Activated CD4-positive, alpha-beta T cell treated with anti-CD3 and anti-CD28 coated beads, Interleukin-2, amount 10 ng/mL, durations not matched to agents 24 days and 14 days (primary cell): ENCODE results near the gene PRODH. TPM values are rescaled to one million over a fixed set of nuclear protein-coding genes. Genes with fewer than 3 reads are reported as not detected.
"Not testable (repeated sequence)": the region's sequence is repeated elsewhere in the genome, so short reads cannot be mapped to it uniquely, and the experiment has no call there.

Experiments used
- DNase-seq: peaks from one replicate; pipeline ENCODE4 v3.0.0; 2022
- H3K27ac Mint-ChIP-seq: one replicate; pipeline ENCODE4 v1.8.0; 2022; ENCODE audit warnings: mild to moderate bottlenecking, mixed read lengths
- H3K27me3 Mint-ChIP-seq: one replicate; pipeline ENCODE4 v1.8.0; 2022; ENCODE audit warnings: mixed read lengths
- H3K36me3 Mint-ChIP-seq: one replicate; pipeline ENCODE4 v1.8.0; 2022; ENCODE audit warnings: low read depth, mild to moderate bottlenecking, mixed read lengths
- H3K4me1 Mint-ChIP-seq: one replicate; pipeline ENCODE4 v1.8.0; 2021; ENCODE audit warnings: mixed read lengths
- H3K4me3 Mint-ChIP-seq: one replicate; pipeline ENCODE4 v1.8.0; 2022; ENCODE audit warnings: mild to moderate bottlenecking, moderate library complexity, mixed read lengths
- H3K9me3 Mint-ChIP-seq: one replicate; pipeline ENCODE4 v1.8.0; 2021; ENCODE audit warnings: mixed read lengths
- intact Hi-C: fragments of 100-400 bp; cut with micrococcal nuclease; formaldehyde crosslinking; loops from one replicate; pipeline ENCODE4 v1.15.1; 2023
- total RNA-seq: library from RNA; stranded (reverse); gene quantifications from 2 replicates; pipeline ENCODE4 v1.2.3, GENCODE V29; 2022

Gene PRODH
- total RNA-seq, 1 donor from 2014 or later, result 0.98 TPM

DNA sequence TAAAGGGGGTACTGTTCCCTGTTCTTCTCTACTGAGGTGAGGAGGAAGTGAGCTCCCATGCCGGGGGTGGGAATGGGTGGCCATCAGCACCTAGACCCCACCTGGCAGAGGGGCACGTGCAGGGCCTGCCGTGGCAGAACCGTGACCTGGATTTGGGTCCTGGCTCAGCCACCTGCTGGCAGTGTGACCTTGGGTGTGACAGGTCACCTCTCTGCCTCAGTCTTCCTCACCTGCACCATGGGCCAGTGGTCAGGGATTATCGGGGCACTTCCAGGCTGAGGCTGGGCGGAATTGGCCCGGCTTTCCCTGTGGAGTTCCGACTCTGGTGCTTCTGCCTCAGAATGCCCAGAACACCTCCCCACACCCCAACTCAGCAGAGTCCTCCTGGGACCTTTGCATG lies 36.5 kb upstream of the PRODH start:
- H3K27ac Mint-ChIP-seq, H3K9me3 Mint-ChIP-seq, H3K36me3 Mint-ChIP-seq, H3K4me1 Mint-ChIP-seq, DNase-seq, H3K4me3 Mint-ChIP-seq, intact Hi-C loops: not testable (repeated sequence)
- H3K27me3 Mint-ChIP-seq, result peaks cover 13% of the 10 kb centered on the region

DNA sequence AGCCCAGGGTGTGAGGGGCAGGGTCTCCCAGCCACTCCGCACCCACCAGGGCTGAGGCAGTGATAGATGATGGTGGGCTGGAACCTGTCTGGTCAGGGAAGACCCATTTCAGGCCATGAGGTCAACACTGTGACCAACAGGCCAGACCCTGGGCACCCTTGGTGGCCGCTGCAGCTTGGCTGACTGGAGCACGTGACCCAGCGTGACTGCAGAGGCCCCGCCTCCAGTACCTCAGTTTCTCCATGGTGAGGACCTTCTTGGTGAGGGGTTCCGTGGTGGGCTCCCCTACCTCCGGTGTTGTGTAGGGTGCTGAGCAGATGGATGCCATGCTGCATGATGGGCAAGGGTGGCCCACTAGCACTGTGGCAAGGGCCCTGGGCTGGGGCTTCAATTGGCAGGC lies 35.9 kb upstream of the PRODH start:
- H3K9me3 Mint-ChIP-seq, H3K4me3 Mint-ChIP-seq, H3K27ac Mint-ChIP-seq, H3K4me1 Mint-ChIP-seq, H3K36me3 Mint-ChIP-seq, DNase-seq, intact Hi-C loops: not testable (repeated sequence)
- H3K27me3 Mint-ChIP-seq, result peaks cover 13% of the 10 kb centered on the region

DNA sequence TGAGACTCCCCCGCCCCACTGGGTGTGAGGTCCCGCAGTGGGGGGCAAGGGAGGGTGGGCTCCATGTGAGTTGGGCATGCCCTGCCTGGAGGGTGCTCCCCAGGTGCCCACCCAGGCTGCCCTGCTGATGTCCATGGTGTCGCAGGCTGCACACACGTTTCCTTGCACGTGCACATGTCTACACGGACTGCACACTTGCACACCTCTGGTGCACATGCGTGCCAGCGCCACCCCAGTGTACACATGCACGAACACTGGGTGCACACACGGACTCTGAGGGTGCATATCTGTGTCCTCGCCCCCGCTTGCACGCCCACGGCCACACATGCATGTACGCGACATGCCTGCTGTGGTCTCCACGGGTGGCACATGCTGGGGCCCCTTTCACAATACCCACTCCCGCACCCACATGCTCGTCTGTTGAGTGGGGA lies 35.2 kb upstream of the PRODH start:
- peaks cover 13% of the 10 kb centered on the region for H3K27me3 Mint-ChIP-seq
- DNase-seq, result no peak
- H3K4me1 Mint-ChIP-seq, result no peaks in the 10 kb centered on the region
- H3K9me3 Mint-ChIP-seq, result no peaks in the 10 kb centered on the region
- intact Hi-C loops, result no loop called here
- H3K4me3 Mint-ChIP-seq, result no peak overlapping the region
- no peaks in the 10 kb centered on the region for H3K36me3 Mint-ChIP-seq
- no peak overlapping the region for H3K27ac Mint-ChIP-seq

DNA sequence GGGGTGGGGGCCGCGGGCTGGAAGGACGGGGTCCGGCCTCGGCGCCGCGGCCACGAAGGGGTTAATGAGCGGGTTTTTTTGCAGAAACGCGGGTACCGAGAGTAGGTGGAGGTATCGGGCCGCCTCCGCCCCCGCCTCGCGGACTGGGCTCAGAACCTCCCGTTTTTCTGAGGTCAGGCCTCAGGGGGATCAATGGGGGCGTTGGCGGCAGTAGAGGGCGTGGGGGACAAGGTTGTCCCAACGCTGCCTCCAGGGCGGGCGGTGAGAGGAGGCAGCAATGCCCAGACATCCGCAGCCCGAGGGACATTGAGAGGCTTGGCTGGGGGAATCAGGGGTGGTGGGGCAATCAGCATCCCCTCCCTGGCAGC lies 34.8 kb upstream of the PRODH start:
- intact Hi-C loops, result no loop called here
- H3K4me1 Mint-ChIP-seq, result no peaks in the 10 kb centered on the region
- no peak for DNase-seq
- H3K4me3 Mint-ChIP-seq, result no peak overlapping the region
- H3K9me3 Mint-ChIP-seq, result no peaks in the 10 kb centered on the region
- H3K36me3 Mint-ChIP-seq, result no peaks in the 10 kb centered on the region
- peaks cover 13% of the 10 kb centered on the region for H3K27me3 Mint-ChIP-seq
- no peak overlapping the region for H3K27ac Mint-ChIP-seq

DNA sequence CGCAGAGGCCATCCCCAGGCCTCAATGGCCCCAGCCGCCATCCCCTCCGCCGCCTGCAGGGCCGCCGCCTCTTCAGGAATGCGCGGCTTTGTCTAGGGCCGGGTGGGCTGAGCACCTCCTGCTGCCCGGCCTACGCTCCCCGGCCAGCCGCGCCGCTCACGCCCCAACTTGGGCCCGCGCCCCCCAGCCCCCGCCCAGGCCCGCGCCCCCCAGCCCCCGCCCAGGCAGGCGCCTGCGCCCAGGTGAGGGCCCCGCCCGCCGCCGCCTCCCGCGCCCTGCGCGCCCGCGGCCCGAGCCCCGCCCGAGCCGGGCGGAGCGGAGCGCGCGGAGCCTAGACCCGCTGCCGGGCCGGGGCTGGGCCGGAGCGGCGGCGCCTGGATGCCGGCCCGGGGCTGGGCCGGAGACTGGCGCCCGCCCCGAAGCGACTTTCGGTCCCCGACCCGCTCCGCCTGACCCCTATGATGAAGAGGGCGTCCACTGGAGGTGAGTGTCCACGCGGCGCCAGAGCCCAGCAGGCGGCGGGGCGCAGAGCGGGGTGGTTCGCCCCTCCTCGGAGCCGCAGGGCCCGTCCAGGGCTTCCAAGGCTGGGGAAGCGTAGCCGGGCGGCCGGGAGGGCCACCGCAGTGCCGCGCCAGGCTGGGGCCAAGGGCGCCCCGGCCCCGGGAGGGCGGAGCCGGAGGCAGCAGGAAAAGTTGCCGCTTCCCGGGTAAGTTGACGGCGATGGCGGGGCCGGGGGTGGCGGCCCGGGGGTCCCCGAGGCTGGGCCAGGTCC lies 34.3 kb upstream of the PRODH start:
- no peak overlapping the region for H3K27ac Mint-ChIP-seq
- DNase-seq, result no peak
- H3K9me3 Mint-ChIP-seq, result no peaks in the 10 kb centered on the region
- intact Hi-C loops, result no loop called here
- H3K4me1 Mint-ChIP-seq, result no peaks in the 10 kb centered on the region
- no peaks in the 10 kb centered on the region for H3K36me3 Mint-ChIP-seq
- peaks cover 13% of the 10 kb centered on the region for H3K27me3 Mint-ChIP-seq
- peak overlapping the region; percentile 30 for H3K4me3 Mint-ChIP-seq

DNA sequence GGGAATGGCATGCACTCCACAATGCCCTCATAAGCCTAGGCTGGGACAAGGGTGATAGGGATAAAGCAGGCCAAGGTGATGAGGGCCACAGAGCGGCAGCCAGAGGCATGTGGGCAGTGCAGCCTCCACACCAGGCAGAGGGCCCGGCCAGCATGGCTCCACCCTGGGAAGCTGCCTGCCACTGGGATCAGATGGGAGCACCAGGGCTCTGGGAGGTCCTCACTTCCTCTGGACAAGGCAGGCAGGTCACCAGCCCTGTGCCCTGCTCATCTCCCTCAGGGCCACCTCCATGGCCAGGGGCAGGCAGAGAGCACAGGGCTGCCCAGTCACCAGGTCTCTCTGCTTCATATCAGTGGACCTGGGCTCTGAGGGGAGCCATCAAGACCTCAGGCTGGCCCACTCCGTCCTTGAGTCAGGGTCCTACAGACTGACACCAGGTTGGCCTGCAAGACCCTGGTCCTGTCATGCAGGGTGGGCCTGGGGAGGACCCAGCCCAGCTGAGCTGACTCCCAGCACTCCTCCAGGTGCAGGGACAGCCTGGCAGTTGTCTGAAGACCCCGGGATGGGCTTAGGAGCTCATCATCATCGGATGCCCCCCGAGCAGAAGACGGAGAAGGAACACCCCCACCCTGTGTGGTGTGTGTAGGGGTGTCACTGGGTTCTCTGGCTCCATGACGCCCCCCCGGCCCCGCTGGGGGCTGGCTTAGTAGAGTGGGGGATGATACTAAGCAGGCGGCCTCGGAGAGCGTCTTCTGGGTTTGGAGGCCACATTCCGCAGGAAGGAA lies 33.3 kb upstream of the PRODH start:
- Mint-ChIP-seq H3K4me3 (peak overlapping the region; percentile 62), H3K27me3 (peaks cover 13% of the 10 kb centered on the region)
- intact Hi-C loops, DNase-seq, H3K27ac Mint-ChIP-seq, H3K9me3 Mint-ChIP-seq, H3K4me1 Mint-ChIP-seq, H3K36me3 Mint-ChIP-seq: not testable (repeated sequence)

DNA sequence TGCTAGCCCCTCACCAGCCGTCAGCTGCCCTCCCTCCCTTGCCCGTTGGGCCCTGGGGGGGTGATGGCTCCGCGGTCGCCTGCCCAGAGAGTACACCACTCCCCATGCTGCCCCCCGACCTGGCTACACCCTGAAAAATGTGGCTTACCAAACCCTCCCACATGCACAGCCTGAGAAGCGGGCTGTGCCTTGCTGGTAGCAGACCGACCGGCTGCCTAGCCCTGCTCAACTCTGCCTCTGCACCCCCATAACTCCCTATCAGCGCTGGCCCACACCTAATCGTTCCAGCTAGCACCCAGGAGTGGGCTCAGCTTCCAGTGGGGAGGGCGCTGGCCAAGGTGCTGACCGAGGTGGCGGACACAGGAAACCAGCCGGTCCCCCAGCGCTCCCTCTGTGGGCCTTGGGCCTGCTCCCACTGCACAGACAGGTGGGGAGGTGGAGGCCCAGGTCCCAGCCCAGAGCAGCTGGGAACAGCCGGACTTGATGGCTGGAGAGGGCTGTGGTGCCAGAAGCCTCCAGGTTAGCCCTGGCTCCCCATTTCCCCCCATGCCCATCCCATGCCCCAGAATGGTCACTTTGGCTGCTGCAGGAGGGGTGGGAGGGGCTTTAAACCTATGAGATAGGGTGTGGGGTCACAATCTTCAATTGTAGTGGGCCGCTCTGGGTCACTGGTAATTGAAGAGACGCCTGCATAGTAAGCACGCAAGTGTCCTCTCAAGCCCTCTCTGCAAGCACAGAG lies 32.1 kb upstream of the PRODH start:
- peak; percentile 65 for DNase-seq
- Mint-ChIP-seq H3K9me3 (no peaks in the 10 kb centered on the region), H3K4me1 (no peaks in the 10 kb centered on the region), H3K27ac (no peak overlapping the region), H3K27me3 (peaks cover 13% of the 10 kb centered on the region), H3K4me3 (no peak overlapping the region), H3K36me3 (no peaks in the 10 kb centered on the region)
- intact Hi-C loops, result no loop called here

DNA sequence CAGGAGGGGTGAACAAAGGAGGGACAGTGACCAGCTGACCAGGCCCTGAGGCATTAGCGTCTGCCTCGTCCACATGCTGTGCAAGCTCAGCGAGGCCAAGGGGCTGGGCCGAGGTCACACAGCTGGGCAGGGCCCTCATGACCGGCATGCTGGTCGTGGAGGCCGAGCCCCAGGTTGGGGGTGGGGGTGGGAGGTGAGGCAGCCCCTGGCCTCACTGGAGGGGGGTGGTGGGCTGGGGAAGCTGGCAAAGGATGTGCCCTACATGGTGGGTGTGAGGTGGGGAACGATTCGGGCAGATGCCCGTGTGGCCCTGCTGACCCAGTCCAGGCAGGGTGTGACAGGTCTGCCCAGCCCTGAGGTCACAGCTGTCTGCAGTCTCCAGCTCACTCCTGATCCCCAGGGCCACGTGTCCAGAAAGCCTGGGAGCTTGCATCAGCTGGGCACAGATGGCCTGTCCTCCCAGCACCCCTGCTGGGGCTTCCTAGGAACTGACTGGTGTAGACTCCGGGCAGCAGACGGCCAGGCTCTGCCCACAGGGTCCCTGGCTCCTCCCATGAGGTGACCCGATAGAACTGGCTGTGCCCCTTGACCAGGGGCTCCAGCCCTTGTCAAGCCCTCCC lies 31.4 kb upstream of the PRODH start:
- H3K36me3 Mint-ChIP-seq, H3K27ac Mint-ChIP-seq, DNase-seq, H3K4me1 Mint-ChIP-seq, H3K9me3 Mint-ChIP-seq, intact Hi-C loops, H3K4me3 Mint-ChIP-seq: not testable (repeated sequence)
- H3K27me3 Mint-ChIP-seq, result peaks cover 13% of the 10 kb centered on the region

DNA sequence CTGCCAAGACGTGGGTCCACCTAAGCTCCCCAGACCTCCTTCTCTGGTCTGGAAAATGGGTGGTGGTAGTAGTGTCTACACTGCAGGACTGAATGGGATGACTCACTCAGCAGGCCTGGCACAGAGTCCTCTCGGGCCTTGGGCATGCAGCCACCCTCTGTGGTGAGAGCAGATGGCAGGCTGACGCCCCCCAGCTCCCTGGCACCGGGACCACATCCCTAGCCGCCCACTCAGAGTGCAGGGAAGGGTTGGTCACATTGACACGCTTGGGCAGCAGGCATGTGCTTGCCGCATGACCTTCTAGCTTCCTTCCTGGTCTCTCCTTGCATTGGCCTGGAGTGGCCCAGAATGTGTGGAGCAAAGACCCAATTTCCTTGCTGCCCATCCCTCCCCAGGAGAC lies 30.7 kb upstream of the PRODH start:
- DNase-seq, result no peak
- H3K27me3 Mint-ChIP-seq, result peaks cover 11% of the 10 kb centered on the region
- no peak overlapping the region for H3K27ac Mint-ChIP-seq
- no peaks in the 10 kb centered on the region for H3K4me1 Mint-ChIP-seq
- intact Hi-C loops, result no loop called here
- H3K9me3 Mint-ChIP-seq, result no peaks in the 10 kb centered on the region
- no peaks in the 10 kb centered on the region for H3K36me3 Mint-ChIP-seq
- H3K4me3 Mint-ChIP-seq, result no peak overlapping the region

DNA sequence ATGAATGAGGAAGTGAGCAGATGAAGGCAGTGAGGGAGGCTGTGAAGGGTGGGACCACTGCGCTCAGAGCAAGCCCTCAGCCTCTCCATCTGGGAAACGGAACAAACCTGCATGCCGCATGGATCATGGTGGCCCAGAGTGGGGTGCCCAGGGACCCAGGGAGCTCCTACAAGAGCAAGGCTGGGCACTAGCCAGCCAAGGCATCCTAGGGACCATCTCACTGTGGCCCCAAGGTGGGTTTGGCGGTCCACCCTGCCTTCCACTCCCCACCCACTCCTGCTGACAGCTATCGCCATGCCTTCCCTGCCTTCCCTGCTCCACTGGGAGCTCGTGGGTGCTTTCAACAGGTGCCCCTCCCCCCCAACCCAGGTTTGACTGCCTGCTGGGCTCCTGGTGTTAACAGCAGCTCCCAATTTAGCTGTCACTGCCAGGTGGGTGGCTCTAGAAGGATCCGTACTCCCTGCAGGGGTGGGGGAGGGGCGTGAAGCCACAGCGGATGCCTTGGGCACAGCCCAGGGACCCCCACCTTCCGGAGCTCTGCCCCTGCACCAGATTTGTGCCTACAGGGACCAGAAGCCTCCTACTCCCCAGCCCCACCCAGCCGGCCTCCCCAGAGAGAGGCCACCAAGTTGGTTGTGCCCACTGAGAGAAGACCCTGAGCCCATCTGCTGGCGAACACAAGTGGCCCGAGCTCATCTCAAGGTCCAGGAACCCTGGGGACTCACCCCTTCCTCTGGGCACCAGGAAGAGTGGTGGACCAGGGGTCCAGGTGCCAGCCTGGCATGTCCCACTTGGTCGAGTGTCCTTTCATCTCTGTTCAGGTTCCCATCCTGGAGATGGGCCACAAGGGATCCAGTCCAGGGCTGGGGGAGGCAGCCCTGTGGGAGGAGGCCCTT lies 29.7 kb upstream of the PRODH start:
- Mint-ChIP-seq H3K9me3 (no peaks in the 10 kb centered on the region), H3K27me3 (peaks cover 10% of the 10 kb centered on the region), H3K4me3 (no peak overlapping the region), H3K36me3 (no peaks in the 10 kb centered on the region), H3K27ac (no peak overlapping the region), H3K4me1 (no peaks in the 10 kb centered on the region)
- intact Hi-C loops, result no loop called here
- no peak for DNase-seq

DNA sequence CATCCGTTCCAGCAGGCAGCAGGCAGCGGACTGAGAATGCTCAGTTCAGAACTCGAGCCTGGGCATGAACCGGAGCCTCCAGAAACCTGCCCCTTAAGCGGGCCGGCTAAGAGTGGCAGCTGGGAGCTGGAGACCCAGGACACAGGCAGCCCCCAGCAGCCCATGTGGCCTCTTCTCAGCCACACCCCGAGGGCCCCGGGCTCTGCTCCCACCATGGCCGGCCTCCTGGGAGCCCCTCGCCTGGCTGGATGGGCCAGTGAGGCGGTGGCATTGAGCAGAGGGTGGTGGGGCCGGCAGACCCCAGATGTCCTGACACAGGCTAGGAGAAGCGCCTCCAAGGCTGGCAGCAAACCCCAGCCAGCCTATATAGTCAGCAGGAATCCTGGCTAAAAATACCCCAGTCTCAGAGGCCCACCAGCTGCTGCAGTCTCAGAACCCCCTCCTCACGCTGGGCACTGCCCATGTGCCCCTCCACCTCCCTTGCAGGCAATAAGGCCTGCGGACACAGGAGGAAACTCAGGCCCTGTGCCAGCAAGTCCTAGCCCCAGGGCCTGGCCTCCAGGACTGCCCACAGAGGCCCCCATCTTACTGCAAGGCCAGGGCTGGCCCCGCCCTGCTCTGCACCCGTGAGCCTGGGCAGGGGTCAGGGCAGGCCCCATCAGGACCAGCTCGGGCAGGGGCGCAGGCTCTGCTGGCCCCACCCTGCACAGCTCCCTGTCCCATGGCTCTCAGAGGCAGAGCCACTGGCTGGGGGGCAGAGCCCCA lies 28.6 kb upstream of the PRODH start:
- H3K27me3 Mint-ChIP-seq, H3K27ac Mint-ChIP-seq, H3K9me3 Mint-ChIP-seq, DNase-seq, intact Hi-C loops, H3K36me3 Mint-ChIP-seq, H3K4me3 Mint-ChIP-seq, H3K4me1 Mint-ChIP-seq: not testable (repeated sequence)

DNA sequence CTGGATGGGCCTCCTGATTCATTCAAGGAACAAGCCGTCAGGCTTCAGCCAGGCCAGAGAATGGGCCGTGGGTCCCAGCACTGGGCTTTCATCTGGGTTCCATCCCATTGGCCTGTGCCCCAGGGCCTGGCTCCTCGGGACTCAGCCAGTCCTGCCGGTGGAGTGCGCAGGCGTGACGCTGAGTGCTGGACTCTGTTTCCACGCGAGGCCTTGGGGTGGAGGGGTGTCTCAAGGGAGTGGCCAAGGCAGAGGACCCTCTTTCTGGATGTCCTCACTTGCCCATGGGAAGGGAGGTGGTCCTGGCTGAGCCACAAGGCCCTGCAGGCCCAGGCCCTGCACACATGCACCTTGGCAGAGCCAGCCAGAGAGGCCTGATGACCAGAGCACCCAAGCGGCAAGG lies 28.0 kb upstream of the PRODH start:
- H3K36me3 Mint-ChIP-seq, H3K27ac Mint-ChIP-seq: not testable (repeated sequence)

DNA sequence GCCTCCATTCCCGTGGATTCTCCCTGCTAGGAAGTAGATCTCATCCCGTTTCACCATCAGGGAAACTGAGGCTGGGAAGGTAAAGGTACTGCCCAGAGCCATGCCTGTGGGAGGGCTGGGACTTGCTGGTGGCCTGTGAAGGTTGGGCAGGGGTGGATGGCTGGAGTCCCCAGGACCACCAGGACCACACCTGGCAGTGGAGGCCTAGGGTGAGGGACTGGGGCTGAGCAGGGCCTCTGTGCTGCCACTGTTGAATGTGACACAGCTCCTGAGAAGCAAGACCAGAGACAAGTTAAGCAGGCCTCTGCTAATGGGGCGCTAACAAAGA lies 26.2 kb upstream of the PRODH start:
- Mint-ChIP-seq H3K27ac (no peak overlapping the region), H3K36me3 (no peaks in the 10 kb centered on the region), H3K4me1 (peaks cover 2% of the 10 kb centered on the region), H3K9me3 (no peaks in the 10 kb centered on the region), H3K27me3 (no peaks in the 10 kb centered on the region), H3K4me3 (no peak overlapping the region)
- intact Hi-C loops, result no loop called here
- DNase-seq, result no peak

More for the DNA sequence above, 28.0 kb upstream of the PRODH start:
- H3K27me3 Mint-ChIP-seq, H3K4me1 Mint-ChIP-seq, intact Hi-C loops, H3K9me3 Mint-ChIP-seq, H3K4me3 Mint-ChIP-seq, DNase-seq: not testable (repeated sequence)
